H1 (cell line): Measurements from ENCODE around the gene SIGLEC10.

Source experiments
- CTCF ChIP-seq, 3 experiments: IDR thresholded peaks; 1 replicate in 2 of 3; 2 replicates in 1 of 3; pipeline versions ENCODE4 v1.5.1 to v1.6.1; 2011; ENCODE audit warnings: low read length in 3 of 3, mild to moderate bottlenecking in 3 of 3, inconsistent platforms in 2 of 3, low read depth in 1 of 3, moderate library complexity in 1 of 3; ENCODE audit not compliant: insufficient read depth in 1 of 3; ENCODE audit errors: control extremely low read depth in 1 of 3
- E2F6 ChIP-seq: IDR thresholded peaks from 2 replicates; pipeline ENCODE4 v1.6.1; 2012; ENCODE audit warnings: inconsistent platforms
- JUND ChIP-seq: IDR thresholded peaks from 2 replicates; pipeline ENCODE4 v1.6.1; 2011; ENCODE audit warnings: mild to moderate bottlenecking, improper control_type of control experiment, low read length
- NRF1 ChIP-seq: IDR thresholded peaks from 2 replicates; pipeline ENCODE4 v1.6.1; 2011; ENCODE audit warnings: mild to moderate bottlenecking, low read depth, low read length, improper control_type of control experiment
- POLR2A ChIP-seq, 2 experiments: IDR thresholded peaks; 1 replicate in 1 of 2; 2 replicates in 1 of 2; pipeline ENCODE4 v1.6.1; 2011; ENCODE audit warnings: low read depth in 2 of 2, low read length in 2 of 2, mild to moderate bottlenecking in 2 of 2; ENCODE audit errors: control extremely low read depth in 1 of 2
- POLR2AphosphoS5 ChIP-seq: IDR thresholded peaks from 2 replicates; pipeline ENCODE4 v1.6.1; 2011; ENCODE audit warnings: low read depth, low read length
- SUZ12 ChIP-seq: fragments of 200-600 bp; sonication (generic); IDR thresholded peaks from 2 replicates; pipeline ENCODE4 v1.6.1; 2012; ENCODE audit warnings: mild to moderate bottlenecking, inconsistent platforms, low read length, moderate library complexity, mixed read lengths
- TBP ChIP-seq: IDR thresholded peaks from 2 replicates; pipeline ENCODE4 v1.6.1; 2011; ENCODE audit warnings: low read depth, low read length, improper control_type of control experiment
- USF2 ChIP-seq: IDR thresholded peaks from 2 replicates; pipeline ENCODE4 v1.6.1; 2011; ENCODE audit warnings: low read length, improper control_type of control experiment
- ZNF274 ChIP-seq: IDR thresholded peaks from 2 replicates; pipeline ENCODE4 v1.7.0; 2012; ENCODE audit warnings: low read length, borderline replicate concordance; ENCODE audit errors: extremely low read depth

- TF ChIP-seq POLR2A (IDR thresholded peaks at IDR 0.05; ENCODE audit: control extremely low read depth in 1 of 2, low read depth in 2 of 2, low read length in 2 of 2) (no peak), ZNF274 (no peak), E2F6 (no peak), TBP (no peak), CTCF (IDR thresholded peaks at IDR 0.05; ENCODE audit: control extremely low read depth in 1 of 3, insufficient read depth in 1 of 3, low read depth in 1 of 3, low read length in 3 of 3) (no peak), JUND (no peak), NRF1 (no peak), POLR2AphosphoS5 (no peak), USF2 (no peak), SUZ12 (no peak)
These were observed 53.0 kb downstream of the SIGLEC10 start for GRCh38 chr19:51364200-51365106.
